NT2/D1 (cell line): ENCODE results near the gene RAB11FIP3.

Experiments used
- DNase-seq: peaks from one replicate; pipeline ENCODE4 v3.0.0-alpha.2; 2011; ENCODE audit warnings: low read depth, low spot score
- H3K27me3 ChIP-seq: 2 replicates; pipeline ENCODE4 v1.6.0; 2011; ENCODE audit warnings: mild to moderate bottlenecking; ENCODE audit not compliant: insufficient read length, insufficient read depth
- H3K36me3 ChIP-seq: 2 replicates; pipeline ENCODE4 v1.6.1; 2011; ENCODE audit warnings: mild to moderate bottlenecking, low read length, mixed read lengths; ENCODE audit not compliant: insufficient read depth, insufficient read length
- H3K4me1 ChIP-seq: 2 replicates; pipeline ENCODE4 v1.5.1; 2011; ENCODE audit not compliant: insufficient read depth, insufficient read length
- H3K4me3 ChIP-seq: 2 replicates; pipeline ENCODE4 v1.5.1; 2011; ENCODE audit warnings: low read depth; ENCODE audit not compliant: insufficient read length
- H3K9ac ChIP-seq: 2 replicates; pipeline ENCODE4 v1.6.0; 2011; ENCODE audit warnings: low read depth; ENCODE audit not compliant: insufficient read length
- H3K9me3 ChIP-seq: 2 replicates; pipeline ENCODE4 v1.5.1; 2011; ENCODE audit warnings: mild to moderate bottlenecking, low read length; ENCODE audit not compliant: insufficient read depth
- SUZ12 ChIP-seq: IDR thresholded peaks from 2 replicates; pipeline ENCODE4 v1.6.1; 2011; ENCODE audit not compliant: insufficient read length, insufficient read depth; ENCODE audit errors: extremely low read depth
- YY1 ChIP-seq: IDR thresholded peaks from 2 replicates; pipeline ENCODE4 v1.6.1; 2011; ENCODE audit not compliant: insufficient read length, insufficient read depth
- ZNF274 ChIP-seq: IDR thresholded peaks from 2 replicates; pipeline ENCODE4 v1.6.1; 2011; ENCODE audit warnings: mild to moderate bottlenecking, low read depth, low read length

RAB11FIP3 gene

GRCh38 chr16:555528-556473 lies 130.4 kb downstream of the RAB11FIP3 start:
- no peak for DNase-seq
- peaks cover 39% of the 10 kb centered on the region for H3K36me3 ChIP-seq

GRCh38 chr16:556474-557173 lies 131.2 kb downstream of the RAB11FIP3 start:
- TF ChIP-seq ZNF274 (no peak), YY1 (no peak), SUZ12 (no peak)
- peaks cover 33% of the 10 kb centered on the region for H3K27me3 ChIP-seq
- H3K9ac ChIP-seq, result no peak overlapping the region
- peaks cover 15% of the 10 kb centered on the region for H3K4me1 ChIP-seq
- no peaks in the 10 kb centered on the region for H3K9me3 ChIP-seq
- peaks cover 33% of the 10 kb centered on the region for H3K36me3 ChIP-seq
- H3K4me3 ChIP-seq, result no peak overlapping the region
- no peak for DNase-seq

More at GRCh38 chr16:555528-556473, 130.4 kb downstream of the RAB11FIP3 start:
- H3K27me3 ChIP-seq, result peaks cover 24% of the 10 kb centered on the region
- TF ChIP-seq YY1 (no peak), ZNF274 (no peak), SUZ12 (no peak)
- no peak overlapping the region for H3K9ac ChIP-seq
- peaks cover 15% of the 10 kb centered on the region for H3K4me1 ChIP-seq
- H3K4me3 ChIP-seq, result no peak overlapping the region
- no peaks in the 10 kb centered on the region for H3K9me3 ChIP-seq

- Histone ChIP-seq H3K27me3 (peaks cover 39% of the 10 kb centered on the region), H3K4me3 (no peak overlapping the region), H3K9ac (no peak overlapping the region), H3K36me3 (peaks cover 24% of the 10 kb centered on the region), H3K9me3 (no peaks in the 10 kb centered on the region), H3K4me1 (peaks cover 15% of the 10 kb centered on the region)
- no peak for DNase-seq
- TF ChIP-seq SUZ12 (no peak), ZNF274 (no peak), YY1 (no peak)
These were observed 132.2 kb downstream of the RAB11FIP3 start for GRCh38 chr16:557463-558297.

- peaks cover 42% of the 10 kb centered on the region for H3K27me3 ChIP-seq
- no peak for DNase-seq
- no peaks in the 10 kb centered on the region for H3K9me3 ChIP-seq
- peaks cover 15% of the 10 kb centered on the region for H3K4me1 ChIP-seq
- H3K9ac ChIP-seq, result peak overlapping the region; percentile 32
- peaks cover 18% of the 10 kb centered on the region for H3K36me3 ChIP-seq
- TF ChIP-seq YY1, result no peak
- no peak for TF ChIP-seq ZNF274
- TF ChIP-seq SUZ12, result no peak
- H3K4me3 ChIP-seq, result no peak overlapping the region
These were observed 133.0 kb downstream of the RAB11FIP3 start for GRCh38 chr16:558298-559020.

GRCh38 chr16:559021-559380 lies 133.6 kb downstream of the RAB11FIP3 start:
- DNase-seq, result no peak
- TF ChIP-seq SUZ12 (no peak), ZNF274 (no peak), YY1 (no peak)
- peaks cover 42% of the 10 kb centered on the region for H3K27me3 ChIP-seq
- H3K9ac ChIP-seq, result peak overlapping the region; percentile 68
- H3K36me3 ChIP-seq, result peaks cover 12% of the 10 kb centered on the region
- H3K4me3 ChIP-seq, result no peak overlapping the region
- H3K9me3 ChIP-seq, result no peaks in the 10 kb centered on the region
- peaks cover 15% of the 10 kb centered on the region for H3K4me1 ChIP-seq

GRCh38 chr16:559411-560203 lies 134.2 kb downstream of the RAB11FIP3 start:
- Histone ChIP-seq H3K4me1 (peaks cover 15% of the 10 kb centered on the region), H3K4me3 (peak overlapping the region; percentile 0), H3K27me3 (peaks cover 42% of the 10 kb centered on the region), H3K36me3 (peaks cover 9% of the 10 kb centered on the region), H3K9me3 (no peaks in the 10 kb centered on the region), H3K9ac (peak overlapping the region; percentile 68)
- no peak for DNase-seq
- TF ChIP-seq YY1 (no peak), SUZ12 (no peak), ZNF274 (no peak)
